SK-N-SH (cell line): ENCODE data around the gene C1orf226. TPM values are rescaled to one million over a fixed set of nuclear protein-coding genes. Genes with fewer than 3 reads are reported as not detected.

Source experiments
- CTCF ChIA-PET: fragments of 300-600, 350-600 bp; formaldehyde crosslinking; extraction: SDS; loops from one replicate; lab custom pipeline; 2021; lab: Yijun Ruan, JAX
- POLR2A ChIA-PET: fragments of 350-600 bp; sonication (Branson Sonifier 250); formaldehyde crosslinking; extraction: SDS; loops from one replicate; lab custom pipeline; 2020; ENCODE audit warnings: antibody characterized with exemption, inconsistent platforms; lab: Yijun Ruan, JAX
- DNase-seq: peaks from one replicate; pipeline ENCODE4 v3.0.0; 2012
- H2AFZ ChIP-seq: fragments of 200-600 bp; sonication (generic); 2 replicates; pipeline ENCODE4 v1.8.1; 2016; ENCODE audit warnings: antibody characterized with exemption, mild to moderate bottlenecking, low read depth
- H3F3A ChIP-seq: fragments of 200-600 bp; sonication (generic); replicated peaks from 2 replicates; pipeline ENCODE3; 2016; ENCODE audit warnings: antibody characterized with exemption, mild to moderate bottlenecking; ENCODE audit not compliant: insufficient read depth
- H3K27ac ChIP-seq, 2 experiments: fragments of 200-500 bp in 1 of 2; fragments of 200-600 bp in 1 of 2; sonication (Bioruptor generic) in 1 of 2; sonication (generic), shearing (Covaris generic) in 1 of 2; 2 replicates each; pipeline versions ENCODE4 v1.5.1 to v1.6.1; 2014 to 2016; ENCODE audit warnings: low read depth in 2 of 2, inconsistent platforms in 1 of 2, low read length in 1 of 2, mild to moderate bottlenecking in 1 of 2, mixed read lengths in 1 of 2
- H3K27me3 ChIP-seq: fragments of 200-600 bp; sonication (generic), shearing (Covaris generic); 2 replicates; pipeline ENCODE4 v1.6.1; 2016; ENCODE audit warnings: mixed run types; ENCODE audit not compliant: insufficient read depth
- H3K36me3 ChIP-seq, 2 experiments: fragments of 200-500 bp in 1 of 2; fragments of 200-600 bp in 1 of 2; sonication (Bioruptor generic) in 1 of 2; sonication (generic) in 1 of 2; replicated peaks in 1 of 2; 2 replicates each; pipeline versions ENCODE3 to v1.5.1; 2014 to 2016; ENCODE audit warnings: low read length in 1 of 2, mild to moderate bottlenecking in 1 of 2; ENCODE audit not compliant: insufficient read depth in 2 of 2, control insufficient read depth in 1 of 2
- H3K4me1 ChIP-seq, 2 experiments: fragments of 200-500 bp in 1 of 2; fragments of 200-600 bp in 1 of 2; sonication (Bioruptor generic) in 1 of 2; sonication (generic), shearing (Covaris generic) in 1 of 2; 2 replicates each; pipeline versions ENCODE4 v1.5.1 to v1.6.1; 2014 to 2016; ENCODE audit warnings: low read depth in 1 of 2, low read length in 1 of 2, mixed run types in 1 of 2; ENCODE audit not compliant: insufficient read depth in 2 of 2, control insufficient read depth in 1 of 2
- H3K4me2 ChIP-seq: fragments of 200-600 bp; sonication (generic), shearing (Covaris generic); 2 replicates; pipeline ENCODE4 v1.6.1; 2017; ENCODE audit warnings: mixed run types
- H3K4me3 ChIP-seq, 2 experiments: fragments of 200-500 bp in 1 of 2; fragments of 200-600 bp in 1 of 2; sonication (Bioruptor generic) in 1 of 2; sonication (generic), shearing (Covaris generic) in 1 of 2; 2 replicates each; pipeline versions ENCODE4 v1.5.1 to v1.8.1; 2014 to 2016; ENCODE audit warnings: low read depth in 2 of 2, inconsistent platforms in 1 of 2, low read length in 1 of 2, mild to moderate bottlenecking in 1 of 2, mixed read lengths in 1 of 2, moderate library complexity in 1 of 2
- H3K79me2 ChIP-seq: fragments of 200-600 bp; sonication (generic); 2 replicates; pipeline ENCODE4 v1.8.1; 2017; ENCODE audit warnings: mild to moderate bottlenecking; ENCODE audit not compliant: insufficient read depth
- H3K9ac ChIP-seq: fragments of 200-600 bp; sonication (generic); 2 replicates; pipeline ENCODE4 v1.6.1; 2017; ENCODE audit warnings: mixed run types
- H3K9me2 ChIP-seq: fragments of 200-600 bp; sonication (generic); 2 replicates; pipeline ENCODE4 v1.6.1; 2017; ENCODE audit warnings: mixed run types
- H3K9me3 ChIP-seq: fragments of 200-600 bp; sonication (generic); 2 replicates; pipeline ENCODE4 v1.6.1; 2017; ENCODE audit warnings: mixed run types, mild to moderate bottlenecking, moderate library complexity
- H4K20me1 ChIP-seq: fragments of 200-600 bp; sonication (generic); 2 replicates; pipeline ENCODE4 v1.6.1; 2017; ENCODE audit warnings: mild to moderate bottlenecking, mixed run types; ENCODE audit not compliant: insufficient read depth
- CTCF ChIP-seq: fragments of 200-600 bp; sonication (generic); IDR thresholded peaks from 2 replicates; pipeline ENCODE4 v1.6.1; 2017; ENCODE audit warnings: antibody characterized with exemption, mild to moderate bottlenecking, moderate library complexity
- ELF1 ChIP-seq: IDR thresholded peaks from 2 replicates; pipeline ENCODE4 v1.4.0; 2012
- FOSL2 ChIP-seq: IDR thresholded peaks from 2 replicates; pipeline ENCODE4 v1.4.0; 2012; ENCODE audit warnings: low read depth, mild to moderate bottlenecking, moderate library complexity, borderline replicate concordance
- GABPA ChIP-seq: IDR thresholded peaks from 2 replicates; pipeline ENCODE4 v1.4.0; 2012; ENCODE audit warnings: low read depth, mild to moderate bottlenecking
- IRF3 ChIP-seq: fragments of 150-350 bp; IDR thresholded peaks from 2 replicates; pipeline ENCODE4 v1.6.1; 2016; ENCODE audit warnings: mild to moderate bottlenecking, low read depth, low read length
- MEF2A ChIP-seq: IDR thresholded peaks from 2 replicates; pipeline ENCODE4 v1.4.0; 2012; ENCODE audit warnings: low read depth, borderline replicate concordance
- MXI1 ChIP-seq: IDR thresholded peaks from 2 replicates; pipeline ENCODE4 v1.6.1; 2012; ENCODE audit warnings: mild to moderate bottlenecking, low read depth, low read length, improper control_type of control experiment
- RAD21 ChIP-seq: IDR thresholded peaks from 2 replicates; pipeline ENCODE4 v1.6.1; 2012; ENCODE audit warnings: mild to moderate bottlenecking, low read length
- RCOR1 ChIP-seq: fragments of 150-350 bp; IDR thresholded peaks from 2 replicates; pipeline ENCODE4 v1.6.1; 2017; ENCODE audit warnings: antibody characterized with exemption, low read length
- SIN3A ChIP-seq: IDR thresholded peaks from 2 replicates; pipeline ENCODE4 v1.6.1; 2012; ENCODE audit warnings: low read depth, mild to moderate bottlenecking, low read length, moderate library complexity, borderline replicate concordance
- TEAD4 ChIP-seq: IDR thresholded peaks from 2 replicates; pipeline ENCODE4 v1.4.0; 2012; ENCODE audit warnings: mild to moderate bottlenecking, borderline replicate concordance; ENCODE audit not compliant: insufficient read depth
- USF2 ChIP-seq: fragments of 150-350 bp; IDR thresholded peaks from 2 replicates; pipeline ENCODE4 v1.6.1; 2017; ENCODE audit warnings: antibody characterized with exemption, low read length, low read depth, borderline replicate concordance
- WGBS: methylation state at CpG from one replicate; pipeline ENCODE4 v1.1.6; 2017; ENCODE audit warnings: low lambda C conversion rate; 5-methylcytosine and 5-hydroxymethylcytosine counted together
- polyA plus RNA-seq, 3 experiments: library from polyadenylated mRNA; depleted of rRNA; stranded (reverse); fragments of >200 nt; gene quantifications; 2 replicates each; pipeline ENCODE4 v1.2.3, GENCODE V29; 2012
- TF ChIP-seq, protein P1 (sequence below): IDR thresholded peaks from 2 replicates; pipeline ENCODE4 v1.4.0; 2012; ENCODE audit warnings: low read depth, borderline replicate concordance
- TF ChIP-seq, protein P2 (sequence below): IDR thresholded peaks from 2 replicates; pipeline ENCODE4 v1.6.1; 2012; ENCODE audit warnings: mild to moderate bottlenecking, low read depth, low read length, moderate library complexity

Gene C1orf226
- polyA plus RNA-seq, 1 of the 3 experiments (the other 2 are of a cell fraction) = 0.03 TPM

DNA sequence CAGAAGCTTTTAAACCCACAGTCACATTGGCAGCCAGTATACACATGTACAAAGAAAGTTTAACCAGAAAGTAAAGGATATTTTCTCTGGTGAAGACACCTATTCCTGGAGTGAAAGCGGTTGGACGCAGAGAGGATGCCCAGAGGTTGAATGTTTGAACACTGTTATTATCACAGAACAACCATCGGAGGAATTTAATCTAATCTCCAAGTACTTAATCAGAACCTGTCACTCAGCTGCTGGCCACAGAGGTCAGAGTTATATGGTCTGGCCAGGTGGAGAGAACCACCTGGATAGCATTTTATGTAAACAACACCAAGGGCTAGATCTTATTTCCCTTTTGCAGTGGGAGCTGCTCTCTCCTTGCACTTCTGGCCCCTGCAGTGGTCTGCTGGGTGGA lies 34.2 kb upstream of the C1orf226 start:
- Histone ChIP-seq H4K20me1 (no peaks in the 10 kb centered on the region), H3K4me3 (no peak overlapping the region), H3K27ac (no peak overlapping the region), H3K9ac (no peak overlapping the region), H3K9me2 (no peaks in the 10 kb centered on the region), H3K79me2 (no peaks in the 10 kb centered on the region), H3K9me3 (no peaks in the 10 kb centered on the region), H3K27me3 (no peaks in the 10 kb centered on the region), H3K36me3 (no peaks in the 10 kb centered on the region), H3K4me1 (peaks cover 0 to 4% of the 10 kb centered on the region in 2 experiments; a peak in 3 of 4 replicates), H3F3A (no peaks in the 10 kb centered on the region), H2AFZ (no peak overlapping the region), H3K4me2 (no peak overlapping the region)
- TF ChIP-seq SIN3A = no peak
- no peak for TF ChIP-seq USF2
- TF ChIP-seq MEF2A = no peak
- TF ChIP-seq GABPA = no peak
- TF ChIP-seq, protein P1, sequence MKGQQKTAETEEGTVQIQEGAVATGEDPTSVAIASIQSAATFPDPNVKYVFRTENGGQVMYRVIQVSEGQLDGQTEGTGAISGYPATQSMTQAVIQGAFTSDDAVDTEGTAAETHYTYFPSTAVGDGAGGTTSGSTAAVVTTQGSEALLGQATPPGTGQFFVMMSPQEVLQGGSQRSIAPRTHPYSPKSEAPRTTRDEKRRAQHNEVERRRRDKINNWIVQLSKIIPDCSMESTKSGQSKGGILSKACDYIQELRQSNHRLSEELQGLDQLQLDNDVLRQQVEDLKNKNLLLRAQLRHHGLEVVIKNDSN = no peak
- no peak for TF ChIP-seq TEAD4
- TF ChIP-seq CTCF = no peak
- TF ChIP-seq ELF1 = no peak
- no peak for TF ChIP-seq RCOR1
- TF ChIP-seq RAD21 = no peak
- TF ChIP-seq IRF3 = no peak
- TF ChIP-seq, protein P2, sequence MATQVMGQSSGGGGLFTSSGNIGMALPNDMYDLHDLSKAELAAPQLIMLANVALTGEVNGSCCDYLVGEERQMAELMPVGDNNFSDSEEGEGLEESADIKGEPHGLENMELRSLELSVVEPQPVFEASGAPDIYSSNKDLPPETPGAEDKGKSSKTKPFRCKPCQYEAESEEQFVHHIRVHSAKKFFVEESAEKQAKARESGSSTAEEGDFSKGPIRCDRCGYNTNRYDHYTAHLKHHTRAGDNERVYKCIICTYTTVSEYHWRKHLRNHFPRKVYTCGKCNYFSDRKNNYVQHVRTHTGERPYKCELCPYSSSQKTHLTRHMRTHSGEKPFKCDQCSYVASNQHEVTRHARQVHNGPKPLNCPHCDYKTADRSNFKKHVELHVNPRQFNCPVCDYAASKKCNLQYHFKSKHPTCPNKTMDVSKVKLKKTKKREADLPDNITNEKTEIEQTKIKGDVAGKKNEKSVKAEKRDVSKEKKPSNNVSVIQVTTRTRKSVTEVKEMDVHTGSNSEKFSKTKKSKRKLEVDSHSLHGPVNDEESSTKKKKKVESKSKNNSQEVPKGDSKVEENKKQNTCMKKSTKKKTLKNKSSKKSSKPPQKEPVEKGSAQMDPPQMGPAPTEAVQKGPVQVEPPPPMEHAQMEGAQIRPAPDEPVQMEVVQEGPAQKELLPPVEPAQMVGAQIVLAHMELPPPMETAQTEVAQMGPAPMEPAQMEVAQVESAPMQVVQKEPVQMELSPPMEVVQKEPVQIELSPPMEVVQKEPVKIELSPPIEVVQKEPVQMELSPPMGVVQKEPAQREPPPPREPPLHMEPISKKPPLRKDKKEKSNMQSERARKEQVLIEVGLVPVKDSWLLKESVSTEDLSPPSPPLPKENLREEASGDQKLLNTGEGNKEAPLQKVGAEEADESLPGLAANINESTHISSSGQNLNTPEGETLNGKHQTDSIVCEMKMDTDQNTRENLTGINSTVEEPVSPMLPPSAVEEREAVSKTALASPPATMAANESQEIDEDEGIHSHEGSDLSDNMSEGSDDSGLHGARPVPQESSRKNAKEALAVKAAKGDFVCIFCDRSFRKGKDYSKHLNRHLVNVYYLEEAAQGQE = no peak
- no peak for TF ChIP-seq MXI1
- no peak for TF ChIP-seq FOSL2
- DNase-seq = no peak
- 51% methylated on average over 3 of the region's 3 CpGs for WGBS
- ChIA-PET CTCF (interaction anchor here (0.7 to 1.1 kb wide), 2 partner anchors 10 to 44 kb away, joined by 4 read pairs; no protein-coding TSS in a partner anchor), POLR2A (no interaction called here)
